Retinal pigment epithelial cell (primary cell): ENCODE measurements around the gene TMEM271.

Experiments used
- DNase-seq: peaks from one replicate; pipeline ENCODE4 v3.0.0-alpha.2; 2010; ENCODE audit warnings: low read depth
- H3K4me3 ChIP-seq: 2 replicates; pipeline ENCODE4 v1.5.1; 2011; ENCODE audit warnings: mild to moderate bottlenecking, low read length, control low read depth, moderate library complexity
- CTCF ChIP-seq: conservative IDR thresholded peaks from 2 replicates; pipeline ENCODE4 v1.5.1; 2011; ENCODE audit warnings: low read depth, low read length, control low read depth, inconsistent platforms

TMEM271 gene

GRCh38 chr4:537436-538264 is 38.4 kb downstream of the TMEM271 start:
- DNase-seq = no peak
- no peak overlapping the region for H3K4me3 ChIP-seq
- no peak for TF ChIP-seq CTCF

- no peak for TF ChIP-seq CTCF
- DNase-seq = no peak
- H3K4me3 ChIP-seq = no peak overlapping the region
These were observed 39.6 kb downstream of the TMEM271 start for GRCh38 chr4:536351-536972.

- DNase-seq = no peak
- no peak for TF ChIP-seq CTCF
- no peak overlapping the region for H3K4me3 ChIP-seq
These were observed 40.2 kb downstream of the TMEM271 start for GRCh38 chr4:535924-536281.

- DNase-seq = no peak
- H3K4me3 ChIP-seq = no peak overlapping the region
- TF ChIP-seq CTCF = no peak
These were observed 40.7 kb downstream of the TMEM271 start for GRCh38 chr4:535181-535923.

- no peak for TF ChIP-seq CTCF
- H3K4me3 ChIP-seq = no peak overlapping the region
- DNase-seq = no peak
These were observed 41.4 kb downstream of the TMEM271 start for GRCh38 chr4:534576-535151.

GRCh38 chr4:534101-534575 is 42.0 kb downstream of the TMEM271 start:
- DNase-seq = no peak
- no peak for TF ChIP-seq CTCF
- H3K4me3 ChIP-seq = no peak overlapping the region
